Measurements from ENCODE around the gene PPM1E. TPM values are rescaled to one million over a fixed set of nuclear protein-coding genes. Genes with fewer than 3 reads are reported as not detected.
A peak's percentile ranks its signal among the peaks of the same experiment; 100 is the strongest.

The PPM1E gene
- total RNA-seq, 1 donor from 2014 or later: 3.6 TPM

DNA sequence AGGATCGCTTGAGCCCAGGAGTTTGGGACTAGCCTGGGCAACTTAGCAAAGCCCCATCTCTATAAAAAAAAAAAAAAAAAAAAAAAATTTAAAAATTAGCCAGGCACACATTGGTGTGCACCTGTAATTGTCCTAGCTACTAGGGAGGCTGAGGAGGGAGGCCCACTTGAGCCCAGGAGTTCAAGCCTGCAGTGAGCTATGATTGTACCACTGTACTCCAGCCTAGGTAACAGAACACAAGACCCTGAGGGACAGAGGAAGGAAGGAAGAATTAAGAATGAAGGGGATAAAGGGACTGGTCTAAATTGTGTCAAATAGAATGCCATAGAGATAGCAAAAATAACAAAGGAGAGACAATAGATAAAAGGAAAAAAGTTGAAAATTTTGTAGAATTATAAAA, 248.2 kb downstream of the PPM1E start:
- Mint-ChIP-seq H3K36me3 (peaks cover 9% of the 10 kb centered on the region), H3K4me3 (no peak overlapping the region), H3K4me1 (ENCODE audit: unreplicated experiment) (peaks cover 5% of the 10 kb centered on the region), H3K27ac (no peak overlapping the region), H3K9me3 (no peaks in the 10 kb centered on the region), H3K27me3 (no peaks in the 10 kb centered on the region)
- no peak for DNase-seq (ENCODE audit: extremely low spot score, unreplicated experiment)
- TF ChIP-seq, protein P1, sequence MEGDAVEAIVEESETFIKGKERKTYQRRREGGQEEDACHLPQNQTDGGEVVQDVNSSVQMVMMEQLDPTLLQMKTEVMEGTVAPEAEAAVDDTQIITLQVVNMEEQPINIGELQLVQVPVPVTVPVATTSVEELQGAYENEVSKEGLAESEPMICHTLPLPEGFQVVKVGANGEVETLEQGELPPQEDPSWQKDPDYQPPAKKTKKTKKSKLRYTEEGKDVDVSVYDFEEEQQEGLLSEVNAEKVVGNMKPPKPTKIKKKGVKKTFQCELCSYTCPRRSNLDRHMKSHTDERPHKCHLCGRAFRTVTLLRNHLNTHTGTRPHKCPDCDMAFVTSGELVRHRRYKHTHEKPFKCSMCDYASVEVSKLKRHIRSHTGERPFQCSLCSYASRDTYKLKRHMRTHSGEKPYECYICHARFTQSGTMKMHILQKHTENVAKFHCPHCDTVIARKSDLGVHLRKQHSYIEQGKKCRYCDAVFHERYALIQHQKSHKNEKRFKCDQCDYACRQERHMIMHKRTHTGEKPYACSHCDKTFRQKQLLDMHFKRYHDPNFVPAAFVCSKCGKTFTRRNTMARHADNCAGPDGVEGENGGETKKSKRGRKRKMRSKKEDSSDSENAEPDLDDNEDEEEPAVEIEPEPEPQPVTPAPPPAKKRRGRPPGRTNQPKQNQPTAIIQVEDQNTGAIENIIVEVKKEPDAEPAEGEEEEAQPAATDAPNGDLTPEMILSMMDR (conservative IDR thresholded peaks at IDR 0.05): no peak

DNA sequence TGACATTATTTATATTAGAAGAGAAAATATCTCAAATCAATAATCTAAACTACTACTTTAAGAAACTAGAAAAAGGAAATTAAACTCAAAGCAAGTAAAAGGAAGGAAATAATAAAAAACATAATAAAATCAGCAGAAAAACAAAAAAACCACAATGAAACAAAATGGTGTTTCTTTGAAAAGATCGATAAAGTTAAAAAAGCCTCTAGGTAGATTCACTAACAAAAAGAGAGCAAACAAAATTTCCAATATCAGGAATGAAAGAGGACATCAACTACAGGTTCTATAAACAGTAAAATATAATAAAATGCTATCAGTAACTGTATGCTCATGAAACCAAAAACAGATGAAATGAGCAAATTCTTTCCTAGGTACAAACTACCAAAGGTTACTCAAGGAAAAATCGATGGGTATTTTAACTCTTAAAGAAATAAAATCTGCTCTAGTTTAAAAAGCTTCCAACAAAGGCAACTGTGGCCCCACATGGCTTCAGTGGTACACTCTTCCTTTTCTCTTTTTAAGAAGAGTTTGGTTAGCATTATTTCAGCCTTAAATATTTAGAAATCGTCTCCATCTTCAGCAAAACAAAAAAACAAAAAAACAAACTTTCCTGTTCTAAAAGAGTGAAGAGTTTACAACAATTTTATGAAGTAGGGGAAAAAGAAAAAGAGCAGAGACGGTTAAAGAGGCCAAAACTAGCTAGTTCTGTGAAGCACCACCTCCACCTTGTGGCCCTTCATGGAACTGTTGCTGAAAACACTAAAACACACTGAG, 248.9 kb downstream of the PPM1E start:
- Mint-ChIP-seq H3K36me3 (peaks cover 7% of the 10 kb centered on the region), H3K4me3 (no peak overlapping the region), H3K27me3 (no peaks in the 10 kb centered on the region), H3K4me1 (ENCODE audit: unreplicated experiment) (peaks cover 5% of the 10 kb centered on the region), H3K9me3 (no peaks in the 10 kb centered on the region), H3K27ac (peak overlapping the region; percentile 63)
- DNase-seq (ENCODE audit: extremely low spot score, unreplicated experiment): no peak
- TF ChIP-seq, protein P1 (conservative IDR thresholded peaks at IDR 0.05): peak; percentile 98

DNA sequence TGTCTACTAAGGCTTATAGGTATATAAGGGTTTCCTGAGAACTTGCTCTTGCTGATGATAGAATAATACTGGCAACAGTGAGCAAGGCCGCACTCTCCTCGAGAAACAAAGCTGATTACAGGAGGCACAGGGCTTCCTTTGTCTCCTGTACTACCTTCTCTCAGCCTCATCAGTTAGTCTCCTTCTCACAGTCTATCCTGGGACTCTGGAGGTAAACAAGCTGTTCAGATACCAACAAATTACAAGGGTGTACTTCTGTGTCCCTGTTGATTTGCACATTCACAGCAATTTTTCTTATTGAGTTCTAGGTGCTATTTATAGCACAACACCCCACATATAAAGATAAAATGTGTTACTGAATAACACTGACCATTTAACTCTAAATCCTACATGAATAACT, 252.3 kb downstream of the PPM1E start:
- peaks cover 5% of the 10 kb centered on the region for H3K4me1 Mint-ChIP-seq (ENCODE audit: unreplicated experiment)
- H3K27ac Mint-ChIP-seq: no peak overlapping the region
- H3K27me3 Mint-ChIP-seq: no peaks in the 10 kb centered on the region
- no peaks in the 10 kb centered on the region for H3K9me3 Mint-ChIP-seq
- H3K4me3 Mint-ChIP-seq: no peak overlapping the region
- TF ChIP-seq, protein P1 (conservative IDR thresholded peaks at IDR 0.05): no peak
- DNase-seq (ENCODE audit: extremely low spot score, unreplicated experiment): no peak
- H3K36me3 Mint-ChIP-seq: no peaks in the 10 kb centered on the region

DNA sequence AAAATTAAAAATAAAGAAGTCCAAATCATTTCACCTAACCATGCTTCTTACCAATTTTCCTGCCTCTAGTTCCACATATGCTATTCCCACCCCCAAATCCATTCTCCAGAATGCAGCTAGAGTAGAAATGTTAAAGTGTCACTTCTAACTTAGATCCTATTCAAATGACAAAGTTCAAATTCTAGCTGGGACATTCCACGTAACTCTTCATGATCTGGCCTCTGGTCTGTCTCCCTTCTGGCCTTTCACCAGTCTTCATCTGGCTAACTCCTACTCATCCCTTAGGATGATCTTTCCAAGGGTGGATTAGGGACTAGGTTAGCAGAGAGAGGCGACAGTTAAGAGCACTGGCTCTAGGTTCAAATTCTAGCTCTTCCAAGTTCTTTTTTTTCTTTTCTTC, 253.1 kb downstream of the PPM1E start:
- H3K4me1 Mint-ChIP-seq (ENCODE audit: unreplicated experiment): peaks cover 5% of the 10 kb centered on the region
- no peaks in the 10 kb centered on the region for H3K9me3 Mint-ChIP-seq
- no peak for DNase-seq (ENCODE audit: extremely low spot score, unreplicated experiment)
- no peak overlapping the region for H3K4me3 Mint-ChIP-seq
- H3K27ac Mint-ChIP-seq: no peak overlapping the region
- no peaks in the 10 kb centered on the region for H3K36me3 Mint-ChIP-seq
- H3K27me3 Mint-ChIP-seq: no peaks in the 10 kb centered on the region
- TF ChIP-seq, protein P1 (conservative IDR thresholded peaks at IDR 0.05): no peak

DNA sequence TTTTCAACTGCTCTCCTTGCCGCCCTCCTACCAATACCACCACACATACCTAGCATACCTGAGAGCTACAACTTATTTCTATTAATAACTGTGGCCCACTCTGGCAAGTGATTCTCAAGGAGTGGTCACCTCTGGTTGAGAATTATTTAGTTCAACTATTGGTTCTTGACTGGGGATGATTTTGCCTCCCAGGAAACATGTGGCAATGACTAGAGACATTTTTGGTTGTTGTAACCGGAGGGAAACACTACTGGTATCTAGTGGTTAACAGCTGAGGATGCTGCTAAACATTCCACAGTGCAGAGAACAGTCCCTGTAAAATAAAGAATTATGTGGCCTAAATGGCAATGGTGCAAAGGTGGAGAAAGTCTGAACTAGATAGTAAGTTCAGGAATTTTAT, 254.4 kb downstream of the PPM1E start:
- no peak overlapping the region for H3K27ac Mint-ChIP-seq
- H3K27me3 Mint-ChIP-seq: no peaks in the 10 kb centered on the region
- H3K36me3 Mint-ChIP-seq: peaks cover 7% of the 10 kb centered on the region
- H3K9me3 Mint-ChIP-seq: no peaks in the 10 kb centered on the region
- no peak for DNase-seq (ENCODE audit: extremely low spot score, unreplicated experiment)
- TF ChIP-seq, protein P1 (conservative IDR thresholded peaks at IDR 0.05): no peak
- no peak overlapping the region for H3K4me3 Mint-ChIP-seq
- H3K4me1 Mint-ChIP-seq (ENCODE audit: unreplicated experiment): no peaks in the 10 kb centered on the region
